Measurements from ENCODE around the gene APOL3. TPM values are rescaled to one million over a fixed set of nuclear protein-coding genes. Genes with fewer than 3 reads are reported as not detected.

APOL3 gene
- total and polyA plus RNA-seq, 10 of the 15 experiments (the other 5 are each of a cell fraction or from before 2014, with no cell fraction given), result 6.9 to 66.8 (median 48.5) TPM

DNA sequence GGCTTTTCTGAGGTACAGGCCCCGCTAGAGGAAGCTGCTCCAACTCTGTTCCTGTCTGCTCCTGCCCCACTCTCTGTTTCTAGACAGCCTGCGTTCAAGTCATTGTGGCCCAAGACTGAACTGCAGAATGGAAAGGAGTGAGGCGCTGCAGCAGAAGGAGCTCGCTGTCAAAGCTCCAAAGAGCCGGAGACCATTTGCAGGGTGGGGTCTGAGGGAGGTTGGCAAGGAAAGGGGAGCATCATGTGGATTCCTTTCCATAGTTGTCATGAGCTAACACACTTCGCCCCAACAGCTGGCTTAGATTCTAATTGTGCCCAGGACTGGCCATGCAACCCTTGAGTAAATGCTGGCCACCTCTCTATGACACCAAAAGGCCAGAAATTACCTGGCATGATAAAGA is 22.3 kb upstream of the APOL3 start:
- CTCF ChIA-PET, result interaction anchor here (0.7 to 7.4 kb wide), 7 partner anchors 12 to 117 kb away, joined by 3 to 150 read pairs (median 5); partner anchors contain the start of gene APOL3
- no peak overlapping the region for H3K4me2 ChIP-seq (ENCODE audit: control insufficient read depth, insufficient read depth)
- no peak overlapping the region for H3K4me3 ChIP-seq
- RAD21 ChIA-PET (ENCODE audit: unreplicated experiment), result interaction anchor here (0.7 to 1.0 kb wide), 2 partner anchors 38 to 96 kb away, joined by 3 to 6 read pairs; no protein-coding TSS in a partner anchor
- no peak overlapping the region for H3K27ac ChIP-seq (ENCODE audit: control insufficient read depth, insufficient read depth)
- BruUV-seq (replicated peaks), result no TSS peak
- TF ChIP-seq SREBF1 (IDR thresholded peaks at IDR 0.05; ENCODE audit: low read length) (no peak), ZZZ3 (IDR thresholded peaks at IDR 0.05; ENCODE audit: control insufficient read depth, insufficient read length, low read depth) (no peak), ZNF24 (IDR thresholded peaks at IDR 0.05) (no peak), STAT3 (IDR thresholded peaks at IDR 0.05; ENCODE audit: low read depth, low read length) (no peak), SPI1 (IDR thresholded peaks at IDR 0.05; ENCODE audit: borderline replicate concordance, insufficient read depth, low read depth, low read length) (no peak)
- TF ChIP-seq, protein P1, sequence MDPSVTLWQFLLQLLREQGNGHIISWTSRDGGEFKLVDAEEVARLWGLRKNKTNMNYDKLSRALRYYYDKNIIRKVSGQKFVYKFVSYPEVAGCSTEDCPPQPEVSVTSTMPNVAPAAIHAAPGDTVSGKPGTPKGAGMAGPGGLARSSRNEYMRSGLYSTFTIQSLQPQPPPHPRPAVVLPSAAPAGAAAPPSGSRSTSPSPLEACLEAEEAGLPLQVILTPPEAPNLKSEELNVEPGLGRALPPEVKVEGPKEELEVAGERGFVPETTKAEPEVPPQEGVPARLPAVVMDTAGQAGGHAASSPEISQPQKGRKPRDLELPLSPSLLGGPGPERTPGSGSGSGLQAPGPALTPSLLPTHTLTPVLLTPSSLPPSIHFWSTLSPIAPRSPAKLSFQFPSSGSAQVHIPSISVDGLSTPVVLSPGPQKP (IDR thresholded peaks at IDR 0.05; ENCODE audit: low read depth, low read length), result no peak
- TF ChIP-seq, protein P2, sequence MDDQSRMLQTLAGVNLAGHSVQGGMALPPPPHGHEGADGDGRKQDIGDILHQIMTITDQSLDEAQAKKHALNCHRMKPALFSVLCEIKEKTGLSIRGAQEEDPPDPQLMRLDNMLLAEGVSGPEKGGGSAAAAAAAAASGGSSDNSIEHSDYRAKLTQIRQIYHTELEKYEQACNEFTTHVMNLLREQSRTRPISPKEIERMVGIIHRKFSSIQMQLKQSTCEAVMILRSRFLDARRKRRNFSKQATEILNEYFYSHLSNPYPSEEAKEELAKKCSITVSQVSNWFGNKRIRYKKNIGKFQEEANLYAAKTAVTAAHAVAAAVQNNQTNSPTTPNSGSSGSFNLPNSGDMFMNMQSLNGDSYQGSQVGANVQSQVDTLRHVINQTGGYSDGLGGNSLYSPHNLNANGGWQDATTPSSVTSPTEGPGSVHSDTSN (IDR thresholded peaks at IDR 0.05; ENCODE audit: insufficient replicate concordance, low read depth, low read length), result no peak
- H4K20me1 ChIP-seq (ENCODE audit: control insufficient read depth, insufficient read depth), result no peaks in the 10 kb centered on the region
- SMC1A ChIA-PET (ENCODE audit: uncharacterized antibody, unreplicated experiment), result interaction anchor here (1.2 to 11.2 kb wide), 3 partner anchors 21 to 84 kb away, joined by 3 to 154 read pairs (median 53); partner anchors contain the start of gene APOL3
- 58% methylated on average over 6 of the region's 6 CpGs for WGBS (ENCODE audit: insufficient coverage, insufficient replicate concordance, low lambda C conversion rate, missing lambda C conversion rate)
- H3K27me3 ChIP-seq (replicated peaks in 1 of 2; ENCODE audit: control insufficient read depth in 2 of 2, insufficient read depth in 2 of 2, low read length in 1 of 2), result no peaks in the 10 kb centered on the region
- H3K36me3 ChIP-seq (ENCODE audit: control insufficient read depth in 2 of 2, insufficient read depth in 2 of 2, low read length in 1 of 2), result no peaks in the 10 kb centered on the region
- ATAC-seq (no peak), FAIRE-seq (no peak), DNase-seq (ENCODE audit: low read depth, low spot score) (no peak)
- no peaks in the 10 kb centered on the region for H3K4me1 ChIP-seq (ENCODE audit: control insufficient read depth, insufficient read depth, low read length)
- in situ Hi-C loops (cut with MboI) (loop anchor here (5.0 kb wide), 1 partner anchor 41 kb away; no protein-coding TSS in a partner anchor), intact Hi-C loops (cut with micrococcal nuclease; ENCODE audit: unreplicated experiment) (no loop called here)
- H3K79me2 ChIP-seq (ENCODE audit: control insufficient read depth, insufficient read depth, low read length), result no peaks in the 10 kb centered on the region
- no peaks in the 10 kb centered on the region for H3K9me3 ChIP-seq (replicated peaks; ENCODE audit: control insufficient read depth, insufficient read depth, low read length)
- no peak overlapping the region for H3K9ac ChIP-seq (ENCODE audit: control insufficient read depth, insufficient read depth, low read length)
- H2AFZ ChIP-seq (ENCODE audit: control insufficient read depth, low read depth, low read length), result no peak overlapping the region
- POLR2A ChIA-PET, result interaction anchor here (0.6 to 1.6 kb wide), 2 partner anchors 41 to 153 kb away, joined by 4 read pairs; no protein-coding TSS in a partner anchor
